Measurements from ENCODE around the gene PNLIPRP2.

- TF ChIP-seq ZC3H10 (CRISPR knock-in tag; IDR thresholded peaks at IDR 0.05): no peak
- TF ChIP-seq PATZ1 (CRISPR knock-in tag; IDR thresholded peaks at IDR 0.05; ENCODE audit: borderline replicate concordance): no peak
- no peak for TF ChIP-seq PPARA (CRISPR knock-in tag; IDR thresholded peaks at IDR 0.05; ENCODE audit: borderline replicate concordance)
- no peak for TF ChIP-seq TCF4 (CRISPR knock-in tag; IDR thresholded peaks at IDR 0.05; ENCODE audit: borderline replicate concordance)
- TF ChIP-seq ZNF565 (CRISPR knock-in tag; conservative IDR thresholded peaks at IDR 0.05; ENCODE audit: low read depth): no peak
- TF ChIP-seq OSR1 (CRISPR knock-in tag; IDR thresholded peaks at IDR 0.05): no peak
These were observed 34.8 kb downstream of the PNLIPRP2 start for GRCh38 chr10:116655568-116655967.

All from SK-N-SH treated with all-trans-retinoic acid at 6 μM for 48 hours (cell line).